Stimulated activated CD4-positive, alpha-beta T cell treated with anti-CD3 and anti-CD28 coated beads, Interleukin-4, amount 100 ng/mL, for 4 hours (primary cell): ENCODE results near the gene SCAF1.

Experiments
- DNase-seq, 2 experiments: peaks; one replicate each; pipeline ENCODE4 v3.0.0-alpha.2; 2020

Gene SCAF1

DNA sequence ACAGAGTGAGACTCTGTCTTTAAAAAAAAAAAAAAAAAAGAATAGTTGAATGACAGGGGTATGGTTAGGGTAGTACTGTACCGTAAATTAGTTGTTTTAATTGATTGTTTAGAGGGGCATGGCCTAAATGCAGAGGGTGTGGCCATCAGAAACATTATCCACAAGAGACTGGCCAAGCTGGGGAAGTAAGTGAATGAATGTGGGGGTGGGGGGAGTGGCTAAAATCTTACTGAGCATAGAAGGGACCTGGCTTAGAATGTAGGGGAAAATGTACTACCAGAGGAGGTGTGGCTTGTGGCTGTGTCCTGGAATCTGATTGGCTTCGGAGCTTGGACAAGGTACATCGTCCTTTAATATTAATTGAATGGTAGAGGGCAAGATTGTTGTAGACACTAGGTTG is 27.5 kb downstream of the SCAF1 start:
- DNase-seq = no peak

GRCh38 chr19:49672131-49672919 is 30.3 kb downstream of the SCAF1 start:
- DNase-seq = peak; percentile 68 to 75

DNA sequence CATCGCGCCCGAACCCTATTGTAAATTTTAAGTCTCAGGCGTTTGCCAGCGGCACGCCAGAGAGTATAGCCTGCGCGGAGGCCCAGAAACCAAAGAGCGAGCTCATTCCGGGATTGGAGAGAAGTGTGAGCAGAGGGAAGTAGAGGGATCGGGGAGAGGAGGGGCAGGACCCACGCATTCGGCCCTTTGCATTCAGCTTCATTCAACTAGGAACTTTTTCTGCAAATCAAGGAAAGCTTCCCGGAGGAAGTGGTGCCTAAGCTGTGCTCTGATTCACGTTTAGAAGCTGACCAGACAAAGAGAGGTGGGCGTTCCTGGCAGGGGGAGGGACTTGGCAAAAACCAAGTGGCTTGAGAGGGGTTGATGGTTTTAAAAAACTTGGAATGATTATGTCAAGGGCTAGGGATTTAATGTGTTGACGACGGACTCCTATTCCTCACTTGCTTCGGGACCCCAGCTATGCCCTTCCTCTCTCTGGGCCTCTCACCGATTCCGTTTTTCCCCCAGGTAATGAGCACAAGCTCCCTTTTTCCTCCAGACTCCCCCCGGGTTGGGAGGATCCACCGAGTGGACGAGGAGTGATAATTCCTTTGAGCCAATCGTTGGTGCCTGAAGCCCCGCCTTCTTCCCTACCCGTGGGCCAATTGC is 34.3 kb downstream of the SCAF1 start:
- DNase-seq = peak; percentile 36 to 48

DNA sequence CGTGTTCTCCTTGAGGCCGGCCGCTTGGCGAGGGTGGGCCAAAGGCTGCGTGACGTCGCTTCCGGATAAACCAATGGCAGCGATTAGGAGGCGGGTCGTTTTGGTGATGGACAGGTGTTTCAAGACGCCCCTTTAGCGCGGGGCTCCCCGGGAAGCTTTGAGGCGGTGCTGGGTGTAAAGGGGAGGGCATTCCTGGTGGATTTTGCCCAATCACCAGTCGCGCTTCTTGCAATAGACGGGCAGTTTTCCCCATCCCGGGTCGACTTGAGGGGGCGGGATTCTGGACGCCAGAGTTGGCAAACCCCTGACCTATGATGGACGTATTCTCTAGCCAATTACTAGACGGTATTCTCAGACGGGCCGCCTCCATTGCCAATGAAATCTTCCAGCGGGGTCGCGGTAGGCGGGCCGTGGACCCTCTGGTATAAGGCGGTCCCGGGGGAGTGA is 34.8 kb downstream of the SCAF1 start:
- peak; percentile 95 to 98 for DNase-seq

DNA sequence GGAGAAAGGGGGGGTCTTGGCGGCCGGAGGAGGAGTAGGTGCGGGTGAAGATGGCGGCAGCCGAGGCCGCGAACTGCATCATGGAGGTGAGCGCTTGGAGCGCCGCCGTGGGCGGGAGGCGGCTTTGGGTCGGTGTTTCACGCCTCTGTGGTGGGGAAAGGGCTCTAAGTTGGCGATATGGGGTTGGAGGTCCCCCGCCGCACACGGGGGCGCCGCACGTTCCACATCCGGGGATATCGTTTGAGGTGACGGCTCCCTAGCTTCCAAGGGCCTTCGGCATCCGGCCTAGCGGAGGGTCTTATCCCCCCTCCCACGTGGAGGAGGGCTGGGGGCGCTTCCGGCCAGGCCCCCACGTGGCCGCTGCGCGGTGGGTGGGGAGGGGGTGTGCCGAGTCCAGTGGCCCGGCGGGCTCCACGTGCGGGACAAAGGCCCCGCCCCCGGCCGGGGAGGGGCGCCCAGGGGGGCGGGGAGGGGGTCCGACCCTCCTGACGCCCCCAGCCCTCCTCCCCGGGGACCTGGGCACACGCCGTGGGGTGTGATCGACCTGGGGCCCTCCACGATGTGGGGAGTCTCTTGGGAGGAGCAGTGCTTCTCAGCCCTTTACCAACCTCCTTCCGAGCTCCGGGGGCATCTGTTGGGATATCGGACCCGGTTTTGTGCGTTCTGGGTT is 35.4 kb downstream of the SCAF1 start, which contains the start of gene PRMT1:
Gene PRMT1, plus strand, starts transcription at position 41 of the 670 bp plus-strand sequence. Its CDS starts 10 bp downstream, at position 51.
- DNase-seq = peak; percentile 53 to 56

GRCh38 chr19:49677901-49678674 is 36.1 kb downstream of the SCAF1 start:
- peak; percentile 70 to 78 for DNase-seq

GRCh38 chr19:49678985-49679770 is 37.2 kb downstream of the SCAF1 start:
- no peak for DNase-seq

DNA sequence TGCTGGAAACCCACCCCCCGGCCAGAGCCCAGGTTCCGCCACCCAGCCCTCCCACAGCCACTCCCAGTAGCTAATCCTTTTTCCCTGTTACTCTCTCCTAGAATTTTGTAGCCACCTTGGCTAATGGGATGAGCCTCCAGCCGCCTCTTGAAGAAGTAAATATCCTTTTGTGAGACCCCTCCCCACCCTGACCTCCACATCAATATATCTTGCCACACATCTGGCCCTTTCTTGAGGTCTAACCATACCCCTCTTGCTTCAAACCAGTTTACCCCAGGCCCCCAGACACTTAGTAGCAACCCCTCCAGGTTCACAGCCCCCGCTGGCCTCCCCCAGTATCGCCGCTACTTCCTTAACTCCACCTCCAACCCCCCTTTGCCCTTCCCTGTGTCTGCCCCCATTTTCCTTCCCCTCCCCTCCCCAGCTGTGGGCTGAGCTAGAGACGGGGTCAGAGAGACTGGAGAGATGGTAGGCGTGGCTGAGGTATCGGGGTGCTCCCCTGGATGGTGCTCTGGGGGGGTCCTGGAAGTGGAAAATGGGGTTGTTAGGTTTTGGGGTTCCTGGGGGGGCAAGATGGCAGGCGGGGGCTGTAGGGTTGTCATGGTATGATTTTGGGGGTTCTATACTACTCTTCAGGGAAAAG is 37.9 kb downstream of the SCAF1 start:
- DNase-seq = no peak

- peak; percentile 87 to 96 for DNase-seq
These were observed 38.7 kb downstream of the SCAF1 start for GRCh38 chr19:49680421-49681351.

DNA sequence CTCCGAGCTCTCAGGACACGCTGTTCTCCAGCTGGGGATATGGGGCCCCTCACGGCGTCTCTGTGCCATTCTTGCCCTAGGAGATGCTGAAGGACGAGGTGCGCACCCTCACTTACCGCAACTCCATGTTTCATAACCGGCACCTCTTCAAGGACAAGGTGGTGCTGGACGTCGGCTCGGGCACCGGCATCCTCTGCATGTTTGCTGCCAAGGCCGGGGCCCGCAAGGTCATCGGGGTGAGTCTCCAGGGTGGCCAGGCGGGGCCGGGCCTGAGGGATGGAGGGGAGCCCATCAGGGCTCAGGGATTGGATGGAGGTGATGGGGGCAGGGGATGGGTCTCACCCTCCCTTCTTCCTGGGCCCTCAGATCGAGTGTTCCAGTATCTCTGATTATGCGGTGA is 39.8 kb downstream of the SCAF1 start:
- DNase-seq = no peak

DNA sequence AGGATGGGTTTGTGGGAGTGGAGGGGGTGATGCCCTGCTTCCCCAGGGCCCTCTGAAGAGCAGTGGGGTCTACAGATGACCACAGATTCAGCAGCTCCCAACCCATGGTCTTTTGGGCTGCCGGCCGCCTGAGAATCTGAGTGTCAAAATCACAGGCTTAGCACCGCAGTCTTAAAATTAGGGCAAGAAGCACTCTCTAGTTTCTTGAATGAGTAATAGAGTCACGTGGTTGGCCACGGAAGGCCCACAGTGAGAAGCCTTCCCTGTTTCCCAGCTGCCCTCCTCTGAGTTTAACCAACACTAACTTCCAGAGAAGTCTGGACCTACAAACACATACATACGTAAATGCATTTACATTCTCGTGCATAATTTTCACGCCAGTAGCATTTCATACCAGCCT is 40.3 kb downstream of the SCAF1 start:
- no peak for DNase-seq

DNA sequence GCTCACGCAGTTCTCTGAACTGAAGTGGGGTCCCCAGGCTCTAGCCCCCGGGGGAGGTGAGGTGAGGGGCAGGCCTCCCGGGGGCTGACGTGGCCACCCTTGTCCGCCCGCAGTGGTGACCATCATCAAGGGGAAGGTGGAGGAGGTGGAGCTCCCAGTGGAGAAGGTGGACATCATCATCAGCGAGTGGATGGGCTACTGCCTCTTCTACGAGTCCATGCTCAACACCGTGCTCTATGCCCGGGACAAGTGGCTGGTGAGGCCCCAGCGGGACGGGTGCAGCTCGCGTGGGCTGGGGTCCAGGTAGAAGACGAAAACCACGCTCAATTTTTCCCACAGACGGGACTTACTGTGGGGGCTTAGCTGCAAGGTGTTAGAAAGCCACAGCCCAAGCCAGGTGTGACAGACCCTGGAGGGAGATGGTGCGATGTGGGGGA is 41.8 kb downstream of the SCAF1 start:
- DNase-seq = no peak

- no peak for DNase-seq
These were observed 42.4 kb downstream of the SCAF1 start for GRCh38 chr19:49684251-49684982.

- no peak for DNase-seq
These were observed 43.1 kb downstream of the SCAF1 start for GRCh38 chr19:49684983-49685553.

DNA sequence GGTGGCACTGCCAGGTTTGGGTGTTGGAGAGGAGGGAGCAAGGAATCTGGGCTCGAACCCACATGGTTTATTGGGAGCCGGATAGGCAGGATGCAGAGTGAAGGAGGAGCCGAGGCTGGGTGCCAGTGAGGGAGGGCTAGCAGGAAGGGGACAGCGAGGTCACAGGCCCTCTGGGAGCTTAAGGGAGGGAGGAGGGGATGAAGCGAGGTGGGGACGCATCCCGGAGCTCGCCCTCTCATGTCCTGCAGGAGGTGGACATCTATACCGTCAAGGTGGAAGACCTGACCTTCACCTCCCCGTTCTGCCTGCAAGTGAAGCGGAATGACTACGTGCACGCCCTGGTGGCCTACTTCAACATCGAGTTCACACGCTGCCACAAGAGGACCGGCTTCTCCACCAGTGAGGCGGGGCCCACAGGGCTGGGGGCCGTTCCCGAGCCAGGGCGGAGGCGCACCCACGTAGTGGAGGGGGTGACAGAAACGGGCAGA is 43.9 kb downstream of the SCAF1 start:
- no peak for DNase-seq

- DNase-seq = no peak
These were observed 44.6 kb downstream of the SCAF1 start for GRCh38 chr19:49686503-49687088.

DNA sequence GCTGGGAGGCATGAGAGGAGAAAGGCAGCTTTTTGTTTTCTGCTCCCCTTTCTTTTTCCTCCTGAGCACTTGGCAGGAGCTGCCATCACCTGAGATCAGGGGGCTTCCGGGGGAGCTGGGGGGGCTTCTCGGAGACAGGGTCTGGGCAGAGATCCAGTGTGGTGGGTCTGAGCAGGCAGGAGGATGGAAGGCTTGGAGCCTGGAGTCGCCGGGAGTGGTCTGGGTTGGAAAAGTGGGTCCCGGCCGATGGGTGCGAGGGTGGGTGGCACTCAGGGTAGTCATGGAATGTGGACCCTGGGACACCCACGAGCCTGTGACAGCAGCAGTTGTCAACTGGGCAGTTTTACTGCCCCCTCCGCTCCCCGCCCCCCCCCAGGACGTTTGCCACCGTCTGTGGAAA is 45.1 kb downstream of the SCAF1 start:
- no peak for DNase-seq

DNA sequence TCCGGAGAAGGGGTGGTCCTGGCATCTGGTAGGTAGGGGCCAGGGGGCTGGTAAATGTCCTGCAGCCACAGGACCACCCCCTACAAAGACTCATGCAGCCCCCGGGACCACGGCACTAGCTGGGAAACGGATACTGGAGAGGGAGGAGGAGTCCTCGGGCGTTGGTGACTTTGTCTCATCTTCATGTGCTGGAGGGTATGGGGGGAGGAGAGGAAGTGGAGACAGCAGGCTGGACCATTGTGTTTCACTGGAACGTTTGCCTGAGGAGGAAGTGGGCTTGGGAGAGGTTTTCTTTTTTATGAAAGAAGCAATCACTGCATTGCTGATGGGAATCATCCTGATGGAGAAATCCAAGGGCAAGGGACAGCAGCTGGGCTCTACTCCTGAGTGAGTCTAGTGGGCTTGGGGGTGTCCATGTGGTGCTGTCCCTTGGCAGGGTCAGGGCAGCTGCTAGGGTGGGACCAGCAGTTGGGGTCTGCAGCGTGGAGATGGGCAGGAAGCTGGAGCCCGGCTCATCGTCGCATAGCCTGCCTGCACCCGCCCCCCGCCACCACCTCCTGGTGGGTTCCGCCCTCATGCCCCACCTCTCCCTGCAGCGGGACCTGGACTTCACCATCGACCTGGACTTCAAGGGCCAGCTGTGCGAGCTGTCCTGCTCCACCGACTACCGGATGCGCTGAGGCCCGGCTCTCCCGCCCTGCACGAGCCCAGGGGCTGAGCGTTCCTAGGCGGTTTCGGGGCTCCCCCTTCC is 45.7 kb downstream of the SCAF1 start:
- no peak for DNase-seq
